H1 (cell line): ENCODE measurements around the gene PTCSC3. TPM values are rescaled to one million over a fixed set of nuclear protein-coding genes. Genes with fewer than 3 reads are reported as not detected.

ENCODE experiments used
- CTCF ChIA-PET: fragments of 300-600 bp; sonication (Branson Sonifier 250); formaldehyde crosslinking; loops from one replicate; lab custom pipeline; 2021; ENCODE audit not compliant: partially characterized antibody; lab: Charles Lee
- POLR2A ChIA-PET: fragments of 300-600 bp; sonication (Branson Sonifier 250); formaldehyde crosslinking; loops from one replicate; lab custom pipeline; 2021; ENCODE audit warnings: inconsistent platforms; ENCODE audit not compliant: partially characterized antibody; lab: Charles Lee
- DNase-seq, 2 experiments: peaks; one replicate each; pipeline versions ENCODE4 v3.0.0 to v3.0.0-alpha.2; 2010 to 2022; ENCODE audit warnings: low spot score in 2 of 2, low read depth in 1 of 2, mixed read lengths in 1 of 2
- FAIRE-seq: peaks from 2 replicates; lab custom pipeline; 2011; peaks lifted over from hg19 to GRCh38; lab: Jason Lieb, UNC
- H2AFZ ChIP-seq: 2 replicates; pipeline ENCODE4 v1.8.1; 2012; ENCODE audit warnings: low read length, inconsistent platforms
- H2AK5ac ChIP-seq: 2 replicates; pipeline ENCODE4 v1.6.1; 2013; ENCODE audit warnings: low read depth, low read length
- H2BK120ac ChIP-seq: replicated peaks from 2 replicates; pipeline ENCODE3; 2013; ENCODE audit warnings: low read depth, low read length, inconsistent platforms
- H2BK12ac ChIP-seq: 2 replicates; pipeline ENCODE4 v1.6.1; 2013; ENCODE audit warnings: low read depth, low read length
- H2BK15ac ChIP-seq: 2 replicates; pipeline ENCODE4 v1.6.1; 2013; ENCODE audit warnings: low read length
- H2BK20ac ChIP-seq: 2 replicates; pipeline ENCODE4 v1.6.1; 2013; ENCODE audit warnings: low read length
- H2BK5ac ChIP-seq: 2 replicates; pipeline ENCODE4 v1.6.1; 2013; ENCODE audit warnings: low read depth, low read length
- H3K14ac ChIP-seq: 2 replicates; pipeline ENCODE4 v1.6.1; 2013; ENCODE audit warnings: inconsistent platforms; ENCODE audit not compliant: insufficient read length
- H3K18ac ChIP-seq: 2 replicates; pipeline ENCODE4 v1.6.1; 2013; ENCODE audit warnings: low read length; ENCODE audit errors: extremely low read depth
- H3K23ac ChIP-seq: 2 replicates; pipeline ENCODE4 v1.6.1; 2013; ENCODE audit warnings: inconsistent platforms; ENCODE audit not compliant: insufficient read length
- H3K23me2 ChIP-seq: 2 replicates; pipeline ENCODE4 v1.6.1; 2013; ENCODE audit warnings: low read depth, low read length
- H3K27ac ChIP-seq: 2 replicates; pipeline ENCODE4 v1.6.1; 2011; ENCODE audit warnings: low read depth, low read length, inconsistent platforms
- H3K27me3 ChIP-seq, 4 experiments: replicated peaks in 1 of 4; 1 replicate in 1 of 4; 2 replicates in 3 of 4; pipeline versions ENCODE4 v1.6.1 to v1.8.1; 2011 to 2013; ENCODE audit warnings: low read length in 3 of 4, mild to moderate bottlenecking in 3 of 4, inconsistent platforms in 2 of 4, mixed read lengths in 2 of 4, moderate library complexity in 1 of 4; ENCODE audit not compliant: control insufficient read depth in 3 of 4, insufficient read depth in 3 of 4; ENCODE audit errors: extremely low read depth in 1 of 4
- H3K36me3 ChIP-seq, 4 experiments: 2 replicates each; pipeline versions ENCODE4 v1.6.1 to v1.8.1; 2011 to 2013; ENCODE audit warnings: mild to moderate bottlenecking in 4 of 4, low read length in 3 of 4, moderate library complexity in 2 of 4, control low read depth in 1 of 4, inconsistent platforms in 1 of 4; ENCODE audit not compliant: insufficient read depth in 4 of 4, control insufficient read depth in 2 of 4
- H3K4ac ChIP-seq: replicated peaks from 2 replicates; pipeline ENCODE3; 2013; ENCODE audit warnings: low read length, low read depth, mixed read lengths, inconsistent platforms; ENCODE audit not compliant: insufficient read length
- H3K4me1 ChIP-seq, 4 experiments: replicated peaks in 1 of 4; 1 replicate in 1 of 4; 2 replicates in 3 of 4; pipeline versions ENCODE4 v1.6.1 to v1.8.1; 2011 to 2013; ENCODE audit warnings: low read length in 3 of 4, inconsistent platforms in 2 of 4, mixed read lengths in 1 of 4; ENCODE audit not compliant: insufficient read depth in 4 of 4, control insufficient read depth in 3 of 4
- H3K4me2 ChIP-seq, 2 experiments: 2 replicates each; pipeline versions ENCODE4 v1.6.1 to v1.8.1; 2011 to 2013; ENCODE audit warnings: low read depth in 2 of 2, low read length in 2 of 2, control low read depth in 1 of 2, inconsistent platforms in 1 of 2, mild to moderate bottlenecking in 1 of 2; ENCODE audit not compliant: insufficient read depth in 1 of 2
- H3K4me3 ChIP-seq, 4 experiments: fragments of 200-600, 300-600 bp in 1 of 4; sonication (generic), shearing (Covaris generic), sonication (Bioruptor Twin) in 1 of 4; 2 replicates each; pipeline versions ENCODE4 v1.5.1 to v1.8.1; 2011 to 2016; ENCODE audit warnings: low read length in 4 of 4, low read depth in 3 of 4, control low read depth in 2 of 4, inconsistent platforms in 2 of 4, mild to moderate bottlenecking in 2 of 4, mixed read lengths in 1 of 4, moderate library complexity in 1 of 4; ENCODE audit not compliant: insufficient read depth in 2 of 4; ENCODE audit errors: extremely low read depth in 1 of 4
- H3K56ac ChIP-seq: replicated peaks from 2 replicates; pipeline ENCODE3; 2013; ENCODE audit warnings: low read depth, mild to moderate bottlenecking, mixed read lengths, low read length, inconsistent platforms; ENCODE audit not compliant: insufficient read length
- H3K79me1 ChIP-seq: 2 replicates; pipeline ENCODE4 v1.6.1; 2013; ENCODE audit warnings: low read depth, low read length, control low read depth
- H3K79me2 ChIP-seq, 2 experiments: 2 replicates each; pipeline versions ENCODE4 v1.6.1 to v1.8.1; 2012 to 2013; ENCODE audit warnings: low read length in 2 of 2, mild to moderate bottlenecking in 2 of 2, inconsistent platforms in 1 of 2; ENCODE audit not compliant: insufficient read depth in 2 of 2, control insufficient read depth in 1 of 2
- H3K9ac ChIP-seq, 4 experiments: replicated peaks in 1 of 4; 1 replicate in 1 of 4; 2 replicates in 3 of 4; pipeline versions ENCODE4 v1.6.1 to v1.8.1; 2011 to 2013; ENCODE audit warnings: low read depth in 3 of 4, low read length in 3 of 4, control low read depth in 2 of 4, mild to moderate bottlenecking in 2 of 4, moderate library complexity in 2 of 4, inconsistent platforms in 1 of 4; ENCODE audit errors: extremely low read depth in 1 of 4
- H3K9me3 ChIP-seq, 2 experiments: 2 replicates each; pipeline versions ENCODE4 v1.6.1 to v1.8.1; 2012 to 2013; ENCODE audit warnings: mild to moderate bottlenecking in 2 of 2, moderate library complexity in 2 of 2, control low read depth in 1 of 2, inconsistent platforms in 1 of 2, low read depth in 1 of 2, low read length in 1 of 2, mixed read lengths in 1 of 2; ENCODE audit not compliant: insufficient read depth in 2 of 2
- H4K20me1 ChIP-seq, 2 experiments: replicated peaks in 1 of 2; 2 replicates each; pipeline versions ENCODE3 to v1.8.1; 2011 to 2013; ENCODE audit warnings: inconsistent platforms in 2 of 2, low read length in 2 of 2, mild to moderate bottlenecking in 1 of 2; ENCODE audit not compliant: insufficient read depth in 2 of 2, control insufficient read depth in 1 of 2
- H4K5ac ChIP-seq: 2 replicates; pipeline ENCODE4 v1.6.1; 2013; ENCODE audit warnings: low read length, low read depth, mixed read lengths, inconsistent platforms; ENCODE audit not compliant: insufficient read length
- H4K8ac ChIP-seq: 2 replicates; pipeline ENCODE4 v1.8.0; 2013; ENCODE audit warnings: mild to moderate bottlenecking, moderate library complexity, low read length, inconsistent platforms; ENCODE audit not compliant: insufficient read depth; ENCODE audit errors: extremely low read depth
- H4K91ac ChIP-seq: replicated peaks from 2 replicates; pipeline ENCODE3; 2013; ENCODE audit warnings: low read length, mixed read lengths, inconsistent platforms; ENCODE audit not compliant: insufficient read length
- POU5F1 ChIP-seq: IDR thresholded peaks from 2 replicates; pipeline ENCODE4 v1.6.1; 2011; ENCODE audit warnings: low read depth, mild to moderate bottlenecking, low read length, moderate library complexity
- WGBS, 2 experiments: shearing (Covaris generic) in 1 of 2; methylation state at CpG; one replicate each; pipeline versions ENCODE4 v1.1.6 to v1.1.7; 2013 to 2015; ENCODE audit warnings: low lambda C conversion rate in 2 of 2, mixed read lengths in 2 of 2, inconsistent platforms in 1 of 2, low coverage in 1 of 2, missing lambda C conversion rate in 1 of 2; ENCODE audit not compliant: insufficient replicate concordance in 2 of 2, insufficient coverage in 1 of 2, insufficient read length in 1 of 2; ENCODE audit errors: extremely low coverage in 1 of 2, missing lambda C conversion rate in 1 of 2; 5-methylcytosine and 5-hydroxymethylcytosine counted together
- polyA plus RNA-seq, 7 experiments: library from polyadenylated mRNA; depleted of rRNA in 3 of 7; stranded (reverse) in 5 of 7; unstranded in 2 of 7; fragments of >200 nt in 5 of 7; fragments of 200-250 nt in 2 of 7; gene quantifications; 1 replicate in 5 of 7; 2 replicates in 1 of 7; 4 replicates in 1 of 7; pipeline versions ENCODE4 v1.2.1 to v1.2.3, GENCODE V29; 2011 to 2013; ENCODE audit warnings: missing spikeins in 2 of 7, mixed read lengths in 2 of 7
- total RNA-seq: library from RNA; stranded (reverse); fragmentation: NEBNext Ultra II Directional; extraction: Animal tissue kit (Norgen Biotek cat#: 25700); gene quantifications from 2 replicates; pipeline ENCODE4 v1.2.1, GENCODE V29; 2021

The PTCSC3 gene
- total and polyA plus RNA-seq, 2 of the 8 experiments (the other 6 are each of a cell fraction or from before 2014, with no cell fraction given): not detected

DNA sequence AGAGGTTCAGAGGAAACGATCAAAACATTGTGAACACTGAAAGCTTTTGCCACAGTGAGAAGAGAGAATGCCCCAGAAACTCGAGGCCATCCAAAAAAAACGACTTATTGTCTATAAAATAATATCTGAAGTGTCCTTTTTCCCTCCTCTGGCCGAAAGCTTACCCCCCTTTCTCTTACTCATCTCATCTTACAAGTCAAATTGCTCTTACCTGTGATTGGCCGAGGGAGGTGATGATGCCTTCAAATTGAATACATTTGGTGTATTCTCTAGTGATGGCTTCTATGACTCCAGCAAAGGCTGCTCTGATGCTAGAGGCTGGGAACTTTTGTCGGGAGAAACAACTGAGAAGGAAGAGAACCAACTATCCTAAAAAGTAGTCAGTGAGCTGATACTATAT, 90.7 kb downstream of the PTCSC3 start:
- Histone ChIP-seq H3K4ac (no peak overlapping the region), H2BK20ac (no peak overlapping the region), H2BK15ac (no peak overlapping the region), H4K5ac (no peak overlapping the region), H2BK120ac (no peak overlapping the region), H3K18ac (no peak overlapping the region), H3K36me3 (no peaks in the 10 kb centered on the region), H3K9me3 (no peaks in the 10 kb centered on the region), H3K23ac (no peak overlapping the region), H3K23me2 (no peaks in the 10 kb centered on the region), H3K4me1 (no peaks in the 10 kb centered on the region), H3K56ac (no peak overlapping the region), H2BK12ac (no peak overlapping the region), H3K79me2 (no peaks in the 10 kb centered on the region), H3K9ac (no peak overlapping the region), H4K8ac (no peak overlapping the region), H3K14ac (no peak overlapping the region), H3K27ac (no peak overlapping the region), H2BK5ac (no peak overlapping the region), H3K4me3 (no peak overlapping the region), H2AFZ (no peak overlapping the region; the same call in 1 of the 2 replicates), H3K79me1 (no peaks in the 10 kb centered on the region), H4K91ac (no peak overlapping the region), H2AK5ac (no peak overlapping the region), H3K4me2 (no peak overlapping the region), H4K20me1 (no peaks in the 10 kb centered on the region), H3K27me3 (peaks cover 0 to 1% (median 0%) of the 10 kb centered on the region in 4 experiments; a peak in 1 of 7 replicates)
- FAIRE-seq: no peak
- CTCF ChIA-PET: interaction anchor here (0.7 to 1.1 kb wide), 5 partner anchors 15 to 437 kb away, joined by 3 read pairs; no protein-coding TSS in a partner anchor
- DNase-seq: no peak
- WGBS, 2 experiments: 83% methylated on average over 6 of the region's 6 CpGs; no CpG with 5 or more reads in 1 of the 2 experiments
- no peak for TF ChIP-seq POU5F1
- POLR2A ChIA-PET: no interaction called here

Other genes with a start within 250 kb of the PTCSC3 start
- gene MBIP, start 143.9 kb upstream of the PTCSC3 start, total RNA-seq: 24.4 and 27.4 TPM in 2 replicates
- 9.4 and 15.0 TPM in 2 replicates for gene MBIP, start 143.9 kb upstream of the PTCSC3 start, polyA plus RNA-seq (2011; rRNA removed)